ENCODE results near the gene GGA1.

GRCh38 chr22:37676736-37677492 is 68.3 kb downstream of the GGA1 start:
- peak; percentile 25 for TF ChIP-seq POLR2A (IDR thresholded peaks at IDR 0.05; ENCODE audit: extremely low read depth, insufficient read length)
- TF ChIP-seq CTCF (IDR thresholded peaks at IDR 0.05; ENCODE audit: low read depth, low read length): no peak
- TF ChIP-seq MAX (IDR thresholded peaks at IDR 0.05; ENCODE audit: low read depth, low read length): peak; percentile 55; the same call in 1 of the 2 replicates
- peak; percentile 46; the same call in 1 of the 2 replicates for TF ChIP-seq MYC (IDR thresholded peaks at IDR 0.05; ENCODE audit: low read depth, low read length)
